K562 (cell line): ENCODE results near the gene RARRES2. TPM values are rescaled to one million over a fixed set of nuclear protein-coding genes. Genes with fewer than 3 reads are reported as not detected.

Experiments used
- ATAC-seq: fragments of 200-7000 bp; cut with Tn5 transposase; 3 replicates; pipeline ENCODE4 v1.9.1; 2020; ENCODE audit warnings: moderate library complexity
- BruUV-seq: library from RNA; stranded (reverse); fragments of 400-500 nt; replicated peaks from 2 replicates; lab custom pipeline; 2021; lab: Mats Ljungman, UMichigan
- CTCF ChIA-PET: fragments of 300-600 bp; formaldehyde crosslinking; extraction: SDS; loops from one replicate; lab custom pipeline; 2021; ENCODE audit warnings: low intra/inter-chr PET ratio; lab: Yijun Ruan, JAX
- POLR2A ChIA-PET: fragments of 300-600, 350-650 bp; sonication (Branson Sonifier 250); formaldehyde crosslinking; extraction: SDS; loops from one replicate; lab custom pipeline; 2021; ENCODE audit warnings: antibody characterized with exemption, inconsistent platforms; lab: Yijun Ruan, JAX
- DNase-seq, 4 experiments: peaks; one replicate each; pipeline versions ENCODE4 v3.0.0 to v3.0.0-alpha.2; 2011 to 2018; ENCODE audit warnings: low spot score in 3 of 4, mixed read lengths in 3 of 4; ENCODE audit errors: extremely low read depth in 1 of 4
- FAIRE-seq: peaks from 2 replicates; lab custom pipeline; 2011; peaks lifted over from hg19 to GRCh38; lab: Jason Lieb, UNC
- H2AFZ ChIP-seq: 2 replicates; pipeline ENCODE4 v1.6.0; 2011; ENCODE audit warnings: low read depth, low read length, control low read depth, inconsistent platforms
- H3K27ac ChIP-seq: fragments of 200-600 bp; 3 replicates; pipeline ENCODE4 v1.8.0; 2011; ENCODE audit warnings: low read depth, mild to moderate bottlenecking, control low read depth, inconsistent platforms, low read length, moderate library complexity, mixed read lengths; ENCODE audit errors: extremely low read depth
- H3K27me3 ChIP-seq, 2 experiments: fragments of 300-600 bp in 1 of 2; 2 replicates in 1 of 2; 3 replicates in 1 of 2; pipeline versions ENCODE4 v1.6.0 to v1.8.0; 2011; ENCODE audit warnings: inconsistent platforms in 2 of 2, low read length in 2 of 2, mild to moderate bottlenecking in 1 of 2, mixed read lengths in 1 of 2, moderate library complexity in 1 of 2; ENCODE audit not compliant: control insufficient read depth in 2 of 2, insufficient read depth in 2 of 2
- H3K36me3 ChIP-seq: fragments of 300-600 bp; 3 replicates; pipeline ENCODE4 v1.8.0; 2011; ENCODE audit warnings: mild to moderate bottlenecking, low read length, inconsistent platforms; ENCODE audit not compliant: control insufficient read depth, insufficient read depth
- H3K4me1 ChIP-seq, 2 experiments: fragments of 200-600 bp in 1 of 2; replicated peaks in 1 of 2; 2 replicates in 1 of 2; 3 replicates in 1 of 2; pipeline versions ENCODE4 v1.5.1 to v1.8.0; 2011; ENCODE audit warnings: inconsistent platforms in 2 of 2, low read length in 2 of 2, mild to moderate bottlenecking in 1 of 2, mixed read lengths in 1 of 2, moderate library complexity in 1 of 2; ENCODE audit not compliant: control insufficient read depth in 2 of 2, insufficient read depth in 2 of 2
- H3K4me2 ChIP-seq: 2 replicates; pipeline ENCODE4 v1.6.1; 2011; ENCODE audit warnings: low read length, control low read depth, inconsistent platforms, mixed read lengths; ENCODE audit not compliant: insufficient read depth
- H3K4me3 ChIP-seq: fragments of 200-600 bp; sonication (generic), shearing (Covaris generic); 2 replicates; pipeline ENCODE4 v1.5.1; 2016; ENCODE audit warnings: control low read depth, inconsistent platforms
- H3K79me2 ChIP-seq: fragments of 200-600 bp; 3 replicates; pipeline ENCODE4 v1.8.0; 2011; ENCODE audit warnings: low read length, inconsistent platforms; ENCODE audit not compliant: control insufficient read depth, insufficient read depth
- H3K9ac ChIP-seq, 2 experiments: 2 replicates each; pipeline versions ENCODE4 v1.6.0 to v1.6.1; 2011; ENCODE audit warnings: low read depth in 2 of 2, low read length in 2 of 2, control low read depth in 1 of 2, inconsistent platforms in 1 of 2, mild to moderate bottlenecking in 1 of 2, mixed read lengths in 1 of 2; ENCODE audit not compliant: insufficient read depth in 1 of 2
- H3K9me1 ChIP-seq: one replicate; pipeline ENCODE4 v1.6.0; 2011; ENCODE audit warnings: inconsistent platforms, mild to moderate bottlenecking, low read length, moderate library complexity; ENCODE audit not compliant: control insufficient read depth, insufficient read depth
- H3K9me3 ChIP-seq: replicated peaks from 2 replicates; pipeline ENCODE4 v1.5.1; 2011; ENCODE audit warnings: low read depth, low read length, inconsistent platforms; ENCODE audit not compliant: control insufficient read depth, insufficient read depth
- H4K20me1 ChIP-seq: replicated peaks from 2 replicates; pipeline ENCODE4 v1.6.1; 2011; ENCODE audit warnings: low read length, inconsistent platforms, mixed read lengths; ENCODE audit not compliant: control insufficient read depth, insufficient read depth
- ARHGAP35 ChIP-seq: fragments of 450-650 bp; IDR thresholded peaks from 2 replicates; pipeline ENCODE4 v1.6.1; 2018; ENCODE audit not compliant: partially characterized antibody
- BRCA1 ChIP-seq, 2 experiments: fragments of 450-650 bp in 1 of 2; sonication (generic) in 1 of 2; formaldehyde crosslinking in 1 of 2; IDR thresholded peaks; 2 replicates each; pipeline versions ENCODE4 v1.5.0 to v1.6.1; 2017 to 2020; ENCODE audit warnings: mild to moderate bottlenecking in 1 of 2, missing genetic modification reagents in 1 of 2
- CTCFL ChIP-seq: IDR thresholded peaks from 2 replicates; pipeline ENCODE4 v1.6.1; 2011; ENCODE audit warnings: borderline replicate concordance, low read depth, mild to moderate bottlenecking, moderate library complexity, low read length; ENCODE audit not compliant: insufficient read depth, poor library complexity, severe bottlenecking
- DNMT1 ChIP-seq: fragments of 450-650 bp; IDR thresholded peaks from 2 replicates; pipeline ENCODE4 v1.6.1; 2016; ENCODE audit warnings: antibody characterized with exemption, mild to moderate bottlenecking
- FOXK2 ChIP-seq, 2 experiments: fragments of 450-650 bp; IDR thresholded peaks in 1 of 2; conservative IDR thresholded peaks in 1 of 2; 2 replicates each; pipeline ENCODE4 v1.6.1; 2016; ENCODE audit warnings: low read depth in 2 of 2, mild to moderate bottlenecking in 1 of 2
- POLR2AphosphoS5 ChIP-seq: IDR thresholded peaks from 2 replicates; pipeline ENCODE4 v1.6.1; 2011; ENCODE audit warnings: mild to moderate bottlenecking, low read depth, low read length, moderate library complexity; ENCODE audit not compliant: control insufficient read depth, insufficient read depth
- PRPF4 ChIP-seq: fragments of 200-400 bp; formaldehyde crosslinking; IDR thresholded peaks from one replicate; pipeline ENCODE4 v1.6.1; 2017; ENCODE audit warnings: low read length, low read depth, mild to moderate bottlenecking; ENCODE audit not compliant: insufficient read depth, poor library complexity, severe bottlenecking
- TAL1 ChIP-seq: fragments of 450-650 bp; IDR thresholded peaks from 2 replicates; pipeline ENCODE4 v1.6.1; 2016; ENCODE audit warnings: mild to moderate bottlenecking
- U2AF1 ChIP-seq: fragments of 200-400 bp; formaldehyde crosslinking; optimal IDR thresholded peaks from 2 replicates; pipeline ENCODE3; 2017; ENCODE audit warnings: mild to moderate bottlenecking, low read depth, low read length, moderate library complexity
- U2AF2 ChIP-seq: fragments of 200-400 bp; formaldehyde crosslinking; optimal IDR thresholded peaks from 2 replicates; pipeline ENCODE3; 2017; ENCODE audit warnings: low read depth, mild to moderate bottlenecking, low read length
- ZBTB33 ChIP-seq: sonication (generic); formaldehyde crosslinking; IDR thresholded peaks from 2 replicates; pipeline ENCODE4 v1.8.1; 2023; ENCODE audit warnings: mild to moderate bottlenecking, missing genetic modification reagents
- ZNF347 ChIP-seq: fragments of 450-650 bp; formaldehyde crosslinking; IDR thresholded peaks from 2 replicates; pipeline ENCODE4 v1.4.0; 2020; ENCODE audit warnings: low read depth, mild to moderate bottlenecking, moderate library complexity
- WGBS: fragments of 100-300 bp; shearing (Covaris generic); methylation state at CpG from one replicate; pipeline ENCODE4 v1.1.6; 2016; ENCODE audit warnings: low coverage, mixed read lengths; ENCODE audit not compliant: insufficient coverage; ENCODE audit errors: missing lambda C conversion rate; 5-methylcytosine and 5-hydroxymethylcytosine counted together
- in situ Hi-C: fragments of 300-500 bp; cut with MboI; formaldehyde crosslinking; loops from 4 replicates; pipeline ENCODE4 v1.15.0; 2018; ENCODE audit warnings: inconsistent platforms, mixed read lengths
- intact Hi-C: fragments of 100-400 bp; cut with micrococcal nuclease; formaldehyde crosslinking; loops from 2 replicates; pipeline ENCODE4 v1.14.2; 2022
- polyA plus RNA-seq, 8 experiments: library from polyadenylated mRNA; depleted of rRNA in 4 of 8; stranded (reverse) in 5 of 8; unstranded in 3 of 8; fragments of >200 nt; fragmentation: Nextera tagmentation in 2 of 8; fragmentation: Illumina TruSeq in 1 of 8; extraction: Ambion mirVana in 2 of 8; extraction: Trizol in 1 of 8; gene quantifications; 2 replicates each; pipeline versions ENCODE4 v1.2.1 to v1.2.3, GENCODE V29; 2011 to 2014; ENCODE audit warnings: inconsistent platforms in 1 of 8, missing spikeins in 1 of 8
- total RNA-seq, 7 experiments: library from RNA; depleted of rRNA in 6 of 7; stranded (reverse); fragments of >200 nt in 6 of 7; fragmentation: Illumina TruSeq in 2 of 7; extraction: Trizol in 2 of 7; gene quantifications; 2 replicates each; pipeline versions ENCODE4 v1.2.1 to v1.2.3, GENCODE V29; 2011 to 2021; ENCODE audit warnings: low replicate concordance in 1 of 7

The RARRES2 gene
- total and polyA plus RNA-seq, 9 of the 15 experiments (the other 6 are each of a cell fraction or from before 2014, with no cell fraction given): 0.11 to 1.7 (median 0.23) TPM; not detected in 6

DNA sequence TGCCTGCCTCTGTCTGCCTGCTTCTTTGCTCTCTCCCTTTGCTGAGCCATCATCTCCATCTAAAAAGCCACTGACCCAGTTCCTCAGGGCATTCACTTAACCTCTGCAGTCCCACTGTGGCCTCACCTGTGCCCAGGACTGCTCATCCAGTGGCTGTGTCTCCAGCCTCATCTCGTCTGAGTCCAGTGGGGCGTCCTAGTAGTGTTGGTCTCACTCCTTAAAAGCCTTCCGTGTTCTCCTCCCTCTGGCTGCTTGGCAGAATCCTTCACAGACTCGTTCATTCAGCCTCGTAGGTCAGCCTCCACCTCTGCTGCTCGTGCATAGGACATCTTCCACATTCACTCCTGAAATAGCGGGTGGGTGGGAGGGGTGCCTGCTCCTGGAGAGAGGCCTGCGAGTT, 7.3 kb downstream of the RARRES2 start:
- peak in 2 of 4 experiments; percentile 9 to 12 for DNase-seq
- H2AFZ ChIP-seq: no peak overlapping the region
- 61% methylated on average over 8 of the region's 8 CpGs for WGBS
- intact Hi-C loops: no loop called here
- no peak for TF ChIP-seq ZNF347 (CRISPR knock-in tag)
- TF ChIP-seq U2AF2: no peak
- no peak for TF ChIP-seq POLR2AphosphoS5
- no peak for TF ChIP-seq PRPF4
- no peak for TF ChIP-seq ZBTB33 (CRISPR knock-in tag)
- TF ChIP-seq BRCA1 (IDR thresholded peaks at IDR 0.05): no peak
- no peak for TF ChIP-seq BRCA1 (CRISPR knock-in tag; IDR thresholded peaks at IDR 0.05)
- no peak for TF ChIP-seq ARHGAP35
- TF ChIP-seq U2AF1: no peak
- no peak for TF ChIP-seq TAL1
- no peak for TF ChIP-seq DNMT1
- TF ChIP-seq CTCFL: no peak
- no peak for TF ChIP-seq FOXK2 (conservative IDR thresholded peaks at IDR 0.05 in 1 of 2, IDR thresholded peaks at IDR 0.05 in 1 of 2; ENCODE audit: low read depth in 2 of 2)
- TF ChIP-seq, all 486 proteins: peak for 0
- H3K79me2 ChIP-seq: no peaks in the 10 kb centered on the region
- FAIRE-seq (no peak), ATAC-seq (no peak)
- POLR2A ChIA-PET: interaction anchor here (1.6 to 2.0 kb wide), 2 partner anchors 8 to 12 kb away, joined by 4 to 13 read pairs; no protein-coding TSS in a partner anchor
- H3K9ac ChIP-seq: peak overlapping the region in 1 of 2 experiments; percentile 7; a peak in 1 of 4 replicates
- CTCF ChIA-PET: interaction anchor here (0.6 kb wide), 1 partner anchor 51 kb away, joined by 3 read pairs; no protein-coding TSS in a partner anchor
- H3K9me1 ChIP-seq: peaks cover 6% of the 10 kb centered on the region
- peaks cover 0 to 31% of the 10 kb centered on the region in 2 experiments; a peak in 2 of 5 replicates for H3K4me1 ChIP-seq
- H3K27ac ChIP-seq: no peak overlapping the region
- BruUV-seq: no TSS peak
- peaks cover 69% of the 10 kb centered on the region; the same call in 2 of the 3 replicates for H3K36me3 ChIP-seq
- no peaks in the 10 kb centered on the region for H3K27me3 ChIP-seq
- no peak overlapping the region for H3K4me3 ChIP-seq
- in situ Hi-C loops: no loop called here
- H3K4me2 ChIP-seq: no peak overlapping the region
- H3K9me3 ChIP-seq: no peaks in the 10 kb centered on the region
- peaks cover 4% of the 10 kb centered on the region; the same call in 1 of the 2 replicates for H4K20me1 ChIP-seq
